CD4-positive, alpha-beta T cell treated with Interleukin-4 for 1 hour (primary cell): ENCODE data around the gene NXPH3.
"Not testable (repeated sequence)": the region's sequence is repeated elsewhere in the genome, so short reads cannot be mapped to it uniquely, and the experiment has no call there.

ENCODE experiments used
- DNase-seq, 2 donors: peaks; one replicate each; pipeline ENCODE4 v3.0.0-alpha.2; 2020 to 2022

The NXPH3 gene

DNA sequence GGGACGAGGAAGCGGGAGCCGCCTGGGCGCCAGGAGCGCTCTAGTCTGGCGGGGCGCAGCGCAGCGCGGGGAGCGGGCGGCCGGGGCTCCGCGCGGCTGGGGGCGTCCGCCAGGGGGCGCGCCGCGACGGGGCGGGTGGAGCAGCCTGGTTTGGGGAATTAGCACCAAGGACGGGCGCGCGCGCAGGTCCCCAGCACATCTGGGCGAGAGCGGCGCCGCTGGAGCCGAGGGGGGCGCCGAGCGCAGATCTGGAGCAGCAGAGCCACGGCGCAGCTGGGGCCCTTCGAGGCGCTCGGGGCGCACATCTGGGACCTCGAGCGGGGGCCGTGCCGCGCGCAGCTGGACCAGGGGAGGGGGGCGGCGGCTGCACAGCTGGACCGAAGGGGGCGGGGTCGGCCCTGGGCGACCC, at the start of gene NXPH3:
NXPH3 (plus strand) TSS at position 193 of the 409 bp plus-strand sequence. CDS start 349 bp downstream, outside the sequence.
- peak; percentile 57 to 64 for DNase-seq

DNA sequence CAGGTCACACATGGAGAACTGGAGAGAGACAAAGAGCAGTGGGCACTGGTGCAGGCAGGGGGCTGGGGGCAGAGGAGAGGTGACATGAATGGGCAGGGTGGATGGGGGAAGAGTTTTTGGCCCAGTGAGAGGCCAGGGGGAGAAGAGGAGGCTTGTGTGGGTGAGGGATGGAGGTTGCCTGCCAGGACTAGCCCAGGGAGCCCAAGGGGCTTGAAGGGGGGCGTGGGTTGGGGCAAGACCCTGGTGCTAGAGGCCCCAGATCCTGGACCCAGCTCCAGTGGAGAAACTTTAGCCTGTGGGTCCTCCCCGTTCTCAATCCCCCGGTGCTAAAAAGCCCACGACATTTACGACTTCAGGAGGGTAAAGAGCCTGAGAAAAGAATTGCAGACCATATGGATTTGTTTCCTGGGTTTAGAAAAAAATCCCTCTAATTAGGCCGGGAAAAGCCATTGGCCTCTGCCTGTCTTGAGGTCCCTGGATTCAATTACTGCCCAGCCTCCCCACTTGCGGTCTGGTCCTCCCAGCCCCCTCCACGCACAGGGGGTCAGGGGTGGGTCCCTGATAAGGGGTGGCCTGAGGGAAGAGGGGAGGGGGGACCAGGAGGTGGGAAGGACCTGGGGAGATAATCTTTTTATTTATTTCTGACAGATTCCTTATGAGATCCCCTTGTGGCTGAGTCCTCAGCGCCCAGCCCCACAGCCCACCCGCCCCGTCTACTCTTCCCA, 47.6 kb upstream of the NXPH3 start:
- DNase-seq, result no peak

DNA sequence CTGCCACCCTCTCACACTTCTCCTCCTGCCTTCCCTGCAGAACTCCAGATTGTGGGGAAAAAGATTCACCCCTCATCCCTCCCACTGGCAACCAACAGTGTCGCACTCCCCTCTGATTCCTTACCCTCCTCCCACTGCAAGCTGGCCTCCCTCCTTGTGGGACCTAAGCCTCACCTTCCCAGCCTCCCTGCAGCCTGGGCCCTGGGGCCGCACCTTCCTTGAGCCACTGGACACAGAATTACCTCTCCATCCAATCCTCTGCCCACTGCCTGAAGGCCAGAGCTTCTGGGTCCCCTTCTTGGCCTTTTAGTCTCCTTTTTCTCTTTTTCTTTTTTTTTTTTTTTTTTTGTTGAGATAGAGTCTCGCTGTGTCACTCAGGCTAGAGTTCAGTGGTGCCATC, 46.7 kb upstream of the NXPH3 start:
- DNase-seq, result no peak

DNA sequence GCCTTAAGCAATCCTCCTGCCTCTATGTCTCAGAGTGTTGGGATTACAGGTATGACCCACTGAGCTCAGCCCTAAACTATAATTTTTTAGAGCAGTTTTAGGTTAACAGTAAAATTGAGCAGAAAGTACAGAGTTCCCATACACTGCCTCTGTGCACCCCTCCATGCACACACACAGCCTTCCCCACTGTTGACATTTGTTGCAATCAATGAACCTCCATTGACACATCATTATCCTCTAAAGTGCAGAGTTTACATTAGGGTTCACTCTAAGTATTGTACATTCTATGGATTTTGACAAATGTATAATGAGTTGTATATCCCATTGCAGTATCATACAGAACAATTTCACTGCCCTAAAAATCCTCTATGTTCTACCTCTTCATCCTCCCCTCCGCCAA, 45.6 kb upstream of the NXPH3 start:
- no peak for DNase-seq

DNA sequence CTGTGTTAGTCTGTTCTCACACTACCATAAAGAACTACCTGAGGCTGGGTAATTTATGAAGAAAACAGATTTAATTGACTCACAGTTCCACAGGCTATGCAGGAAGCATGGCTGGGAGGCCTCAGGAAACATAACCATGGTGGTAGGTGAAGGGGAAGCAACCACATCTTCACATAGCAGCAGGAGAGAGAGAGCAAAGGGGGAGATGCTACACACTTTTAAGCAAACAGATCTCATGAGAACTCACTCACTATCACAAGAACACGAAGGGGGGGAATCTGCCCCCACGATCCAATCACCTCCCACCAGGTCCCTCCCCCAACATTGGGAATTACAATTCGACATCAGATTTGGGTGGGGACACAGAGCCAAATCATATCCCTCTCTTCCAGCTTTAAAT, 31.8 kb upstream of the NXPH3 start:
- DNase-seq, result no peak

DNA sequence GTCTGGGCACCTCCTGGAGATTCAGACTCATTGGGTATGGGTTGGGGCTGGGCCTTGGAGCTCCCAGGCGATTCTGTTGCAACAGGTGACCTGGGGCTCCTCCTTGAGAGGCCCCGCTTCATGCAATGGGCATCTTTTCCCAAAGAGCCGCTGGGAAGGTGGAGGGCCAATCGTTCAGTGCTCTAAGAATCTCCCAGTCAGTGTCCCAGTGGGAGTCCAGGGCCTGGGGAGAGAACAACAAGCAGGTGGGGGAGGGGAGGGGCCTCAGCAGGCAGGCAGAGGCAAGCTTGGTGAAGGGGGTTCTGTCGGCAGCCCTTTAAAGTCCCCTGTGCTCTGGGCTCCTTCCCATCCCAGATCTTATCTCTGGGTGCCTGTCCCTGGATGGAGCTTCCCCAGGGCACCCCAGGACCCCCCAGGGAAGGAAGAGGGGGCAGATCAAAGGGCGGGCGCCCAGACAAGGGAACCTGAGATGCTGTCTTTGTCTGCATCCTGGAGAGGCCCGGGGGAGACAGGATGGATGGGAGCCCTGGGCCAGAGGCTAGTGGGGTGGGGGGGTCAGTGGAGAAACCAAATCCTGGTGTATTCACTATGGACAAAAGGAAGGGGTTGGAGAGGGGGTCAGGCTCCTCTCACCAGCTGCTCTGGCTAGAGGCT, 30.5 kb upstream of the NXPH3 start:
- no peak for DNase-seq

DNA sequence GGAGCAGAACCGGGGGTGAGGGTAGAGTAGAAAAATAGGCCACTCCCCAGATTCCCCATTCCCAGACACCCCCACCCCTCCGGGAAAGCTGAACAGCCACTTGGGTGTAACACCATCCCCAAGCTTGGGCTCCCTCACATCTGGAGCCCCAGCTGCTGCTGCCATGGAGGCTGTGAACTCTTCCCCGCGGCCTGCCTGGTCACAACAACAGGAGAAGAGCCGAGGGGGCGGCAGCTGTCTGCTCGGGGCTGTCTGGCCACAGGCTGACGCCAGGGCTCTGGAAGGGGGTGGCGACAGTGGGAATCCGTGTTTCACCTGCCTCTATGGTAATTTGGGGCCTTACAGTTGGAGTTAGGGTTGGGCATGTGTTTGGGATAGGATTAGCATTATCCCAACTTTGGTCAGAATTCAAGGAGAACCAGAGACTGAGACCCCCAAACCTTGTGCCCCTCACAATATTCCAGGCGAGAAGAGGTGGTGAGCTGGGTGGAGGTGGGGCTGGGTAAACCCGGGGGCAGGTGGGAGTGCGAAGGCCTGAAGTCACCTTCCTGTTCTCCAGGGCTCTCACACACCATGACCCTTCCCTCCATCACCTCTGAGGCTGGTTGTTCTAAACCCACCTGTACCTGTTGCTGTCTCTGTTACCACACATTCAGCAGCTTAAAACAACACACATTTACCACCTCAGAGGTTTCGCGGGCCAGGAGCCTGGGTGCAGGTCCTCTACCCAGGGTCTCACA, 29.7 kb upstream of the NXPH3 start:
- DNase-seq, result no peak

DNA sequence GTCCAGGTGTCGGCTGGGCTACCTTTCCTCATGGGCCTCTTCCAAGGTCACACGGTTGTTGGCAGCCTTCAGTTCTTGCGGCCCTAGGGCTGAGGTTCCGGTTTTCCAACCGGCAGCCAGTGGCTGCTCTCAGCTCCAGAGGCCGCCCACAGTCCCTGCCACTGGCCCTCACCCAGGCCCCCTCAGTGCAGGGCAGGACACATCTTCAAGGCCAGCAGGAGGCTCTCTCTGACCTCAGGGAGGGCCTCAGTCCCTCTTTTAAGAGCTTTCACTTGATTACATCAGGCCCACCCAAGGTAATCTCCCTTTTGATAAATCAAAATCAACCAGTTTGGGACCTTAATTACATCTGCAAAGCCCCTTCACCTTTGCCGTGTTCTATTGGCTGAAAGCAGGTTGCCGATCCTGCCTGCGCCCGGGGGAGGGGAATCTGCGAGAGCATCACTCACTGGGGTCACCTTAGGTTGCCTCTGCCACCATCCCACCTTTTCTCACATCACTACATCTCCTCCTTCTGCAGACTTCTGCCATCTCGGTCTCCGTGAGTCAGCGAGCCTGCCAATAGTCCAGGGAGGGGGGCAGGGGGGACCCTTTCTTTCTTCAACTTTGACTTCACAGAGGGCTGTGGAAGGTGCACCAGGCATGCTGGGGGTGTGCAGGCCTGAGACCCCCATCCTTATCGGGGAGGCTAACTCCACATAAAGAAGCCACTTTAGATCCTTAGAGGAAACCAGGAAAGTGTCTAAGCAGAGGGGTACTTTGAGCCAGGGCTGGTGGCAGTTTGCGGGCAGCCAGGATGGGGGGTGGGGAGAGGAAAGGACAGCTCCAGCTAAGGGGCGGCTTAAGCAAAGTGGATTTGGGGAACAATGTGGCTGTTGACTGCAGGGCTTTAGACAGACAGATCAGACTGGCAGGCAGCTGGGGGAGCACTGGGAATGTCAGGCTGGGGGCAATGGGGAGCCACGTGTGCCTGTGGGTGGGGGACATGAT, 28.8 kb upstream of the NXPH3 start:
- DNase-seq, result no peak

DNA sequence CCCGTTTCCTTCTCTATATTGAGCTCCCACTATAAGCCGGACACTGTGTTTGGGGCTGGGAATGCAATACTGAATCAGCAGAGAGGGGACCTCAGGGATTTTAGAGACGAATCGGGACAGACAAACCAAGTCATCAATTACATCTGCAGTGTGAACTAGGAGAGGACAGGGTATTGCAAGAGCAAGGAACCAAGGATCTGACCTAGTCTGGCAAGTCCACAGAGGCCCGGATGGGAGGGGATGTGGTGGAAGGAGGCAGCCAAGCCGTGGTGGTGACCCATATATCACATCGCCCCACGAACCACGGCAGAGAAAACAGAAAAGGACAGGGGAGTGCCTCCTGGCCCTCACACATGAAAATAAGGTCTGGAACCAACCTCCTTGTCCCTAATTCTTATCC, 28.1 kb upstream of the NXPH3 start:
- no peak for DNase-seq

DNA sequence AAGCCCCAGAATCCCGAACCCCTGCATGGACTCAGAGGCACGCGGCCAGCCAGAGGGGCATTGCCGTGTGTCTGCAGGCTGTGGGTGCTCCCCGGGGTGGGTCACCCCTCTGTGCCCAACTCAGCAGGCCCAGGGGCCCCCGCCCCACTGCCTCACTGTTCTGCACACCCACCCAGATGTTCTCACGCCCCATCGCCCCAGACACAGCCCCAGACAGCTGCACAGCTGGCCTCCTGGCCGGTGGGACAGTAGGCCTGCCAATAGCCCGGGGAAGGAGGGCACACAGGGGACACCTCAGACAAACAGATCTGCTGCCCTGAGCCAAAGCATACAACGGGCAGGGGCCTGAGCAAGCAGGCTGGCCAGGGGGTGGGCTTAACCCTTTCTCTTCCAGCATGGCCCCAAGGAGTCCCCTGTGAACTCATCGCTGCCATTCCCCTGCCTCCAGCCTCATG, 27.6 kb upstream of the NXPH3 start:
- no peak for DNase-seq

DNA sequence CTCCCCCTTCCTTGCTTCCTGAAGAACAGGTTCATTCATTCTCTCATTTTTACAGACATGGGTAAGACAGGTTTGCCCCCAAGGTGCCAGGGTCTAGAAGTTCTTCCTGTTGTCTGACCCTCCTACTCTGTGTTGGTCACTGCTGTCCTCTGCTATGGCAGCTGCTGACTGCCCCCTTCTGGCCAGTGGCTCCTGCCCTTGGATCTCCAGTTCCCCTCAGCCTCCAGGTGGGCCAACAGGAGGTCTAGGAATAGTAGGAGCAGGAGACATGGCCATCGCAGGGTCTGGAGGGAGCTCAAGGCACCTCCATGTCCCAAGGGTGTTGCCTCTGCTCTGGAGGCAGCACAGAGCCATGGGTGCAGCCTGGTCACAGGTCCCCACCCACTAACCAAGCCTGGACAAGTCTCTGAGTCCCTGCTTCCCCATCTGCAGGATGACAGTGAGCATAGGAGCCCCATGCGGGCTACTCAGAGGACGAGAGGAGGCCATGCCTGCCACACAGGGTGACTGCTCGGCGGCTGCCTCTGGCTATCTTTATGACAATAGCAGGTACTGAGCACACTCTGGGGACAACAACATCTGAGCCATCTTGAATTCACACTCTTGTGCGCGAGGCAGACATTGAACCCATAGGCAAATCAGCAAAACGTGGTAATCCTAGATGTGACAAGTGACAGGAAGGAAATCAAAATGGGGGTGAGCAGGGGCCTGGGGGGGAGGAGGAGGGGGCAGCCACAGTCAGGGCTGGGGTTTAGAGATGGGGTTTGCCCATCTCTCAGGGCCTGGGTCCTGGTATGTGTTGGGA, 27.0 kb upstream of the NXPH3 start:
- DNase-seq, result no peak

DNA sequence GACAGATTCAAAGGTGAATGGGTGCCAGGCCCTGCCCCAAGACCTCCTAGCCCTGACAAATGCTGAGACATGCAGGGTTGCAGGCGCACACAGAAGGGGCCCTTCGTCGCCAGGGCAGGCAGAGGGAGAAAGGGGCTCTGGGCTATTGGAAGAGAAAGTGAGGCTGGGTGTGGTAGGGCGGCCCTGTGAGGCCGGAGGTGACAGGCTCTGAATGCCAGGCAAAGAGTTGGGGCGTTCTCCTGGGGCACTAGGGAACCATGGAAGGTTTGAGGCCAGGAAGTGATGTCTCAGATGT, 26.4 kb upstream of the NXPH3 start:
- DNase-seq, result no peak

DNA sequence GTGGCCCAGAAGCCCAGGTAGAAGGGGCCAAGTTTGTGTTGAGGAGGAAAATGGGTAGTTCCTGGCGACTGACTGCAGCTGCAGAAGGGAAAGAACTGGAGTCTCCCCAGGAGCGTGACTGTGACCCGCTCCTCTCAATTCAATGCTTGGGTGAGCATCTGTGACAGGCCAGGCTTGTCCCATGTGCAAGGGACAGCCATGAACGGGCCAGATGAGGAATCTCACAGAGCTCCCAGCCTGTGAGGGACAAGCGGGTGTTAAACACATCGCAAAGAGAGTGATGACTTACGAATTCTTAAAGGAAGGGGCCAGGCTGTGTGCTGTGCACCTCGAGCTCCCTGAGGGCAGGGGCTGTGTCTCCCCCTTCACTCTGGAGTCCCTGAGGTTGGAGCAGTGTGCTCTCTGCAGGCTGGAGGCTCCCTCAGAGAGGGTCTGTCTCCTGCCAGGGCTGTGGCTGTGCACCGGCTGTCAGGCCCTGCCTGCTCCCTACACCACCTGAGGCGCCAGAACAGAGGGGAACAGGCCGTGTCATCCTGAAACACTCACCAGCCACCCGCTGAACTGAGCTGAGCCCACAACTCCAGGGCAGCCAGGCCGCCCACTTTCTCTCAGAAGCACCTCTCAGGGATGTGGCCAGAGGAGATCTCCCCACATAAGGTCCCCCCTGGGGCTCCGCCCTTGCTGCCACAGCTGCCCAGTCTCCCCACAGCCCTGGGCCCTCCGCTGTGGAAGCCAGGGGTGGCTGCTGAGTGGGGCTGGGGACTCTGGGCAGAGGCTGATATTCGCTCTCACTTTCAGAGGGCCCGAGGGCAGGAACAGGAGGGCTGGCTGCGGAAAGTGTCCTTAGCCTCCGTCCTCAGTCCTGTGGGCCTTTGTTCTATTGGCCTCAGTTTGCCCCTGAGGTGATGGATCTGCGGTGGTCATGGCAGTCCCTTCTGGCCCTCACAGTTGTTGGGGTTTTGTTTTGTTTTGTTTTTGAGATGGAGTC, 25.7 kb upstream of the NXPH3 start:
- DNase-seq, result no peak

DNA sequence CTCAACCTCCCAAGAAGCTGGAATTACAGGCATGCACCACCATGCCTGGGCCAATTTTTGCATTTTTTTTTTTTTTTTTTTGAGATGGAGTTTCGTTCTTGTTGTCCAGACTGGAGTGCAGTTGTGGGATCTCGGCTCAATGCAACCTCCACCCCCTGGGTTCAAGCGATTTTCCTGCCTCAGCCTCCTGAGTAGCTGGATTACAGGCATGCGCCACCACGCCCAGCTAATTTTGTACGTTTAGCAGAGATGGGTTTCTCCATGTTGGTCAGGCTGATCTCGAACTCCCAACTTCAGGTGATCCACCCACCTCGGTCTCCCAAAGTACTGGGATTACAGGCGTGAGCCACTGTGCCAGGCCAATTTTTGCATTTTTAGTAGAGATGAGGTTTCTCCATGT, 24.9 kb upstream of the NXPH3 start:
- DNase-seq, result not testable (repeated sequence)

DNA sequence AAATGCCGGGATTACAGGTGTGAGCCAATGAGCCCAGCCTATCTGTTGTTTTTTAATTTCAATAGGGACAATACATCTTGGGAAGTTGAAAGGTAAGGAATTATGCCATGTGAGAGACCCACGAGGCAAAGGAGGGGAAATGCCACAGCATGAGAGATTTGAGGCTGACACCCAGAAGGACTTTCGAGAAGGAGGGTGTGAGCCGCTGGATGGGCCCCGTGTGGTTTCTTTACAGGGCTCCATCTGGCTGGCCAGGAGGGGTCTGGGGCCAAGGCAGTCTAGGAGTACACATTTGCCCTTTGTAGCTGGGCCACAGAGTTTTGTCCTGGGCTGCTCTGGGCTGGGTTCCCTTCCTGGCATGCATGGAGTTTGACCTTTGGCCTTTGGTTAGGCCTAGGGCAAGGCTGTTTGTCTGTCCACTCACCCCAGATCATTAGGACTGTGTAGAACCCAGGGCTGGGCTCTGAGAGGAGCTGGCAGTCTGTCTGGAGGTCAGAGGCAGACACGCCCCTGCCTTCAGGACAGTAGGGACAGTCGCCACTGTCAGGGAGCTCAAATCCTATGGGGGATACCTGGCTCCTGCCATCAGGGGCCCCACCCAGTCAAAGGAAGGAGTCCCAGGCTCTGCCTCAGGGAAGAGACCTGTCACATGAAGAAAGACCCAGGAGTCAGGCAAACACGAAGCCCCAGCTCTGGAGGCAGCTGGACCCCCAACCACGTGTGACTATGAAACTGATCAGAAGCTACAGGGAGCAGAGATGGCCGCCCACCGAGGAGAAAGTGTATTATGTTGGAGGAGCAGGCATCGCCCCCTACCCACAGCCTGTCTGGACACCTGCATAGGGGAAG, 24.2 kb upstream of the NXPH3 start:
- no peak for DNase-seq

DNA sequence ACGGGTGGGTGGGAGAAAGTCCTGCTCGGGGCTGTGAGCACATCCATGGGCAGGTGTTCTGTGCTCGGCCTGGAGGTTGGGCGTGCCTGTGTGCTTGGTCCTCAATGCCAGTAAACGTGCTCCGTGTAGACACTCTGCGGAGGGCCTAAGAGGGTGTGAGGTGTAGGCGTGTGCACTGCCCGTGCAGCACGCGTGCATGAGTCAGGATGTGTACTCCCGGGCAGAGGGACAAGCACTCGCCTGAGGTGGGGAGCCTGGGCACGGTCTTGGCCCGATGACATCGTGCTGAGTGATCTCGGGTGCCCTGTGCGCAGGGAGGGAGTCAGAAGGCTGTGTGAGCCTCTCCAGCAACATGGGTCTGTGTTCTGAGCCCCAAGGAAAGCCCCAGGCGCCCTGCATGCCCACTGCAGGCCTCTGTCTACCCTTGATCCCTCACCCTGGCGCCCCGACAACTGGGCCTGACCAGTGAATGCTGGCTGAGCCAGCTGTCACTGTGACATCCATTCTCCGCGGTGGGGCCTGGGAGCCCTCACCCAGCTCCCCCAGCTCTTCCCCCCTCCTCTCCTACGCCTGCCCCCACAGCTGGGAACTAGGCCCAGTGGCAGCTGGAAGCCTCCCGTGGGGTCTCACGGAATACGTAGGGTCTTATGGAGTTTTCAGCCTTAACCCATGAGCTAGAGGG, 23.5 kb upstream of the NXPH3 start:
- no peak for DNase-seq

DNA sequence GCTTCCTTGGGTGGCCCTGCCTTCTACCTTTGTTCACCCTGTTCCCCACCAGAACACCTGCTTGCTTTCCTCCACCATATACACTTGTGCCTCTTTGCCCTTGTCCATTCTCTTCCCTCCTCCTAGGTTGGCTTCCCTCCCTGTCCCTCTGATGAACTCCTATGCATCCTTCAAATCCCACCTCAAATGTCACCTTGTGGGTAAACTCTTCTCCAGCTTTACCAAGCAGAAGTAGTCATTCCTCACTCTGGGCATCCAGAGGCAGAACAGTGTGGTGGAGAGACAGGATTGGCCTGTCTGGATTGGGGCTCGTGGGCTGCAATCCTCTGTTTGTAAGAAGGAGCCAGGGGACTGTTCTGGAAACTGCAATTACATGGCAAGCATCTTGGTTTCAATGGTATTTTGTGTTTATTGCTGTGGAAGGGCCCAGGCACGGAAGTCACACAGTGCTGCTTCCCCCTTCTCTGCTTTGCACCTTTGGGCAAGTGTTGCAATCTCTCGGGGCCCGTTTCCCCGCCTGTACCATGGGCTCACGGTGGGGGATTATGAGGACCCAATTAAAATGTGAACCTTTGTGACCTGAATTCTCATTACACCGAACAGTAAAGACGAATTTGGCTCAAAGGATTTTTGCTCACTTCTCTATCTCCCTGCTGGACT, 21.9 kb upstream of the NXPH3 start:
- no peak for DNase-seq

DNA sequence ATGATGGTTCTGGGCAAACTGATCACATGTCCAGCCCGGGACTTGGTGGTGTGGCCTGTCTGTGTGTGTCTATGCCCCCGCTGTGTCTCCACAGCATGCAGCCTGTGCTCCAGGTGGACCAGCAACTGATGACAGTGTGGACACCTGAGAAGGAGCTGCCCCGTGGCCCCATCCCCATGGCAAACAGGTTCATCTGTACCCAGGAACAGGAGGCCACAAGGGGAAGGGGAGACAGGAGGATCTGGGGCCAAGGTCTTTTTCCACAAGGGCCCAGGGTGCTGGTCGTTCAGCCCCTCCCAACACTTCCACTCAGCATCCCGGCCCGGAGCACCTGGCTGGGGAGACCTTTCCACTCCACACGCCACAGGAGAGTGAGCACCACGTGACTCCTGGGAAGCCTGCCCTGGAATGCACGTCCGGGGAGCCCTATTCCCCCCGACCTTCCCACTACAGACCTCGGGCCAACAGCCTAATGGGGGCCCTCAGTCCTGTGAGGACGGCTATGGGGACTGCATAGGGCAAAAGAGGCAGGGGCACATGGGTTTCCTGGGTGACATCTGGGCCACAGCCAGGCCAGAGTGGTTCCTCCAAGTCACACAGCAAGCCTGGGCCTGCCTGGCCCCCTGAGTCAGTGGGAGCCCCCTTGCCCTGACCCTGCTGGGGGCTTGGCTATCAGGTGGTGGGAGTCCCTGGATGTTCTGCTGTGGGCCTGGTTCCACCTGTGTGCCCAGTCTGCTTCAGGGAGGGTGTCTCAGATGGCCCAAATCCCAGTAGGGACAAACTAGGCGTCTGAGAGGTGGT, 20.8 kb upstream of the NXPH3 start:
- no peak for DNase-seq
